ENCODE measurements around the gene CHRND. TPM values are rescaled to one million over a fixed set of nuclear protein-coding genes. Genes with fewer than 3 reads are reported as not detected.
A peak's percentile ranks its signal among the peaks of the same experiment; 100 is the strongest.

The CHRND gene
- total and polyA plus RNA-seq, 2 of the 4 experiments (the other 2 are of a cell fraction), result not detected

DNA sequence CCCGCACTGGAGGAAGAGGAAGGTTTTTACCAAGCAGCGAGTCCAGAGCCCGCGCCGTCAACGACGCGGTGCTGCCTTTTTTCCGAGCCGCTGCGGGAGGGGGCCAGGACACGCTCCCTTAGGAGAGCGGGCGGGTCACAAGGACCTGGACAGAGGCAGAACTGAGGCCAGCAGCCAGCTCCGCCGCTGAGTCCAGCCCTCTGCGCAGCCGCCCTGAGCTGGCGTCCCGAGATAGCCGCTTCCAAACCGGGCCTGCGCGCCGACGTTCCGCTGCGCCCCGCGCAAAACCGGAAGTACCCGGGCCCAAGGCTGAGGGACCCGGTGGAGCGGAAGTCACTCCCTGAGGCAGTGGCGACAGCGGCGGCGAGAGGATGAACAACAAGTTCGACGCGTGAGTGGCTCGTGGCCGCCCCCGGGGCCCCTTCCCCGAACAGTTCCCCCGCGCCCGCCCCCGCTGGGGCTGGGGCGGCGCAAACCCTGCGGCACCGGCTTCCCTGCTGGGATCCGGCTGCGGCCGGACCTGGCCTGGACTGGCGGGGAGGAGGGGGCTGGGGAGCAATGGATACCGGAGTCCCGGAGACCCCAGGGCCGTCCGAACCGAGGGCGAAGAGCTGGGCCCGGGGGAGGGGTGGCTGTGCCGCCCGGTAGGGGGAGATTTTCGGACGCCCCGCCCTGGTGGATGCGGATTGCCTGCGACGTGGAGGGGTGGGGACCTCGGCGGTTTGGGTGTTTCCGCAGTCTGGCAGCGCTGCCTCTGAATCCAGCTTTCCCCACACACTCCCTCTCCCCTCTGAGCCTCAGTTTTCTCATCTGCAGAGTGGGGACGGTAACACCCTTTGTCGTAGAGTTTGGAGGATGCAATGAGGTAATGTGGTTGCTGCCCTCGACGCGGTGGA is 24.6 kb downstream of the CHRND start, which contains the start of the genes EIF4E2 and TIGD1:
Gene EIF4E2, plus strand, starts transcription at position 336 of the 896 bp plus-strand sequence. Its CDS starts 36 bp downstream, at position 372.
Gene TIGD1, minus strand, starts transcription at position 204 of the 896 bp plus-strand sequence. CDS start 675 bp downstream, outside the sequence.
- POLR2A ChIA-PET (ENCODE audit: unreplicated experiment), result no interaction called here
- Histone ChIP-seq H3K79me1 (ENCODE audit: low read depth in 1 of 2, low read length in 2 of 2) (peaks cover 26 to 71% of the 10 kb centered on the region in 2 experiments), H3K4me2 (ENCODE audit: low read depth, low read length) (peak within 1 kb of the TSS; percentile 84), H2BK15ac (ENCODE audit: low read depth, low read length) (no peak within 1 kb of the TSS), H4K91ac (ENCODE audit: insufficient read depth, low read depth, low read length) (peak within 1 kb of the TSS; percentile 88), H2BK120ac (ENCODE audit: low read depth, low read length) (peak within 1 kb of the TSS; percentile 68; the same call in 1 of the 2 replicates), H3K14ac (replicated peaks; ENCODE audit: low read depth, low read length) (peak within 1 kb of the TSS; percentile 100), H3K27me3 (ENCODE audit: control insufficient read depth, insufficient read depth, low read length) (no peaks in the 10 kb centered on the region), H2AFZ (replicated peaks; ENCODE audit: low read length, poor library complexity) (peak within 1 kb of the TSS; percentile 96), H3K9me3 (ENCODE audit: control insufficient read depth, insufficient read depth, low read length) (no peaks in the 10 kb centered on the region), H2BK5ac (ENCODE audit: low read depth, low read length, poor library complexity, severe bottlenecking) (peak within 1 kb of the TSS; percentile 85), H3K9me1 (ENCODE audit: insufficient read depth, low read length) (peaks cover 16% of the 10 kb centered on the region), H2BK20ac (ENCODE audit: low read depth, low read length) (no peak within 1 kb of the TSS), H4K5ac (ENCODE audit: low read depth, low read length) (peak within 1 kb of the TSS; percentile 79), H3K56ac (ENCODE audit: extremely low read depth, insufficient read depth, low read length) (peak within 1 kb of the TSS; percentile 63), H3K4ac (ENCODE audit: low read depth, low read length) (peak within 1 kb of the TSS; percentile 99), H3K27ac (ENCODE audit: insufficient read depth, low read length) (peak within 1 kb of the TSS; percentile 95), H2AK9ac (replicated peaks; ENCODE audit: low read depth, low read length, poor library complexity) (peak within 1 kb of the TSS; percentile 97), H3K4me3 (ENCODE audit: insufficient read depth, low read depth, low read length) (peak within 1 kb of the TSS; percentile 71), H3K23ac (ENCODE audit: low read depth, low read length) (peak within 1 kb of the TSS; percentile 99), H2AK5ac (ENCODE audit: low read depth, low read length) (peak within 1 kb of the TSS; percentile 79), H4K8ac (ENCODE audit: low read depth in 2 of 2, low read length in 2 of 2) (peak within 1 kb of the TSS; percentile 86 to 97), H3K4me1 (ENCODE audit: control insufficient read depth, insufficient read depth, low read length) (no peaks in the 10 kb centered on the region), H3K9ac (ENCODE audit: low read depth, low read length) (peak within 1 kb of the TSS; percentile 94), H4K20me1 (ENCODE audit: insufficient read depth, low read length) (peaks cover 34% of the 10 kb centered on the region), H3K36me3 (ENCODE audit: control insufficient read depth, insufficient read depth, low read length) (peaks cover 5% of the 10 kb centered on the region; the same call in 1 of the 2 replicates), H3K18ac (ENCODE audit: low read depth, low read length) (peak within 1 kb of the TSS; percentile 72)
- no TSS peak for BruUV-seq (replicated peaks)
- DNase-seq (peak; percentile 94), ATAC-seq (ENCODE audit: low read depth) (peak; percentile 94)
- 1% methylated on average over 22 of the region's 81 CpGs; no CpG with 5 or more reads in 1 of the 2 experiments for WGBS, 2 experiments (ENCODE audit: extremely low coverage in 2 of 2, insufficient read length in 1 of 2)
- CTCF ChIA-PET, result no interaction called here
- in situ Hi-C loops (cut with MboI; ENCODE audit: low sequenced_read_pairs), result no loop called here
- intact Hi-C loops (cut with micrococcal nuclease), result no loop called here
- dilution Hi-C loops (cut with HindIII; ENCODE audit: low sequenced_read_pairs, unreplicated experiment), result no loop called here
- TF ChIP-seq, protein P1, sequence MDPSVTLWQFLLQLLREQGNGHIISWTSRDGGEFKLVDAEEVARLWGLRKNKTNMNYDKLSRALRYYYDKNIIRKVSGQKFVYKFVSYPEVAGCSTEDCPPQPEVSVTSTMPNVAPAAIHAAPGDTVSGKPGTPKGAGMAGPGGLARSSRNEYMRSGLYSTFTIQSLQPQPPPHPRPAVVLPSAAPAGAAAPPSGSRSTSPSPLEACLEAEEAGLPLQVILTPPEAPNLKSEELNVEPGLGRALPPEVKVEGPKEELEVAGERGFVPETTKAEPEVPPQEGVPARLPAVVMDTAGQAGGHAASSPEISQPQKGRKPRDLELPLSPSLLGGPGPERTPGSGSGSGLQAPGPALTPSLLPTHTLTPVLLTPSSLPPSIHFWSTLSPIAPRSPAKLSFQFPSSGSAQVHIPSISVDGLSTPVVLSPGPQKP (IDR thresholded peaks at IDR 0.05; ENCODE audit: borderline replicate concordance, low read depth, low read length), result 0 out of 2 replicates have a peak, but pooled peaks have one; percentile 58
- TF ChIP-seq MXI1 (IDR thresholded peaks at IDR 0.05; ENCODE audit: borderline replicate concordance, low read depth, low read length) (peak; percentile 48; the same call in 1 of the 2 replicates), NFE2L2 (IDR thresholded peaks at IDR 0.05; ENCODE audit: low read depth, low read length) (no peak), MAFK (IDR thresholded peaks at IDR 0.05; ENCODE audit: low read depth, low read length) (no peak), FOS (IDR thresholded peaks at IDR 0.05; ENCODE audit: low read depth, low read length) (no peak), CEBPB (IDR thresholded peaks at IDR 0.05; ENCODE audit: low read depth, low read length) (no peak), POLR2A (IDR thresholded peaks at IDR 0.05; ENCODE audit: low read depth, low read length) (peak; percentile 81), SMC3 (IDR thresholded peaks at IDR 0.05; ENCODE audit: low read depth, low read length) (no peak), RAD21 (IDR thresholded peaks at IDR 0.05; ENCODE audit: low read length) (no peak), MAZ (IDR thresholded peaks at IDR 0.05; ENCODE audit: borderline replicate concordance, low read depth, low read length) (peak; percentile 76), BHLHE40 (IDR thresholded peaks at IDR 0.05; ENCODE audit: low read depth, low read length) (peak; percentile 77)
- TF ChIP-seq, protein P2, sequence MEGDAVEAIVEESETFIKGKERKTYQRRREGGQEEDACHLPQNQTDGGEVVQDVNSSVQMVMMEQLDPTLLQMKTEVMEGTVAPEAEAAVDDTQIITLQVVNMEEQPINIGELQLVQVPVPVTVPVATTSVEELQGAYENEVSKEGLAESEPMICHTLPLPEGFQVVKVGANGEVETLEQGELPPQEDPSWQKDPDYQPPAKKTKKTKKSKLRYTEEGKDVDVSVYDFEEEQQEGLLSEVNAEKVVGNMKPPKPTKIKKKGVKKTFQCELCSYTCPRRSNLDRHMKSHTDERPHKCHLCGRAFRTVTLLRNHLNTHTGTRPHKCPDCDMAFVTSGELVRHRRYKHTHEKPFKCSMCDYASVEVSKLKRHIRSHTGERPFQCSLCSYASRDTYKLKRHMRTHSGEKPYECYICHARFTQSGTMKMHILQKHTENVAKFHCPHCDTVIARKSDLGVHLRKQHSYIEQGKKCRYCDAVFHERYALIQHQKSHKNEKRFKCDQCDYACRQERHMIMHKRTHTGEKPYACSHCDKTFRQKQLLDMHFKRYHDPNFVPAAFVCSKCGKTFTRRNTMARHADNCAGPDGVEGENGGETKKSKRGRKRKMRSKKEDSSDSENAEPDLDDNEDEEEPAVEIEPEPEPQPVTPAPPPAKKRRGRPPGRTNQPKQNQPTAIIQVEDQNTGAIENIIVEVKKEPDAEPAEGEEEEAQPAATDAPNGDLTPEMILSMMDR (conservative IDR thresholded peaks at IDR 0.05; ENCODE audit: low read depth, low read length), result peak; percentile 26; the same call in 1 of the 2 replicates
- TF ChIP-seq, protein P3, sequence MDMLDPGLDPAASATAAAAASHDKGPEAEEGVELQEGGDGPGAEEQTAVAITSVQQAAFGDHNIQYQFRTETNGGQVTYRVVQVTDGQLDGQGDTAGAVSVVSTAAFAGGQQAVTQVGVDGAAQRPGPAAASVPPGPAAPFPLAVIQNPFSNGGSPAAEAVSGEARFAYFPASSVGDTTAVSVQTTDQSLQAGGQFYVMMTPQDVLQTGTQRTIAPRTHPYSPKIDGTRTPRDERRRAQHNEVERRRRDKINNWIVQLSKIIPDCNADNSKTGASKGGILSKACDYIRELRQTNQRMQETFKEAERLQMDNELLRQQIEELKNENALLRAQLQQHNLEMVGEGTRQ (IDR thresholded peaks at IDR 0.05; ENCODE audit: low read depth, low read length), result peak; percentile 18; the same call in 1 of the 2 replicates
